ENCODE results near the gene PDE1C.

The PDE1C gene

GRCh38 chr7:31825576-31825975, 244.6 kb downstream of the PDE1C start:
- DNase-seq, result no peak

- DNase-seq, result no peak
Measured at GRCh38 chr7:31819031-31819430, 251.2 kb downstream of the PDE1C start.

- DNase-seq, result no peak
Measured at GRCh38 chr7:31816810-31817209, 253.4 kb downstream of the PDE1C start.

GRCh38 chr7:31815796-31816195, 254.4 kb downstream of the PDE1C start:
- no peak for DNase-seq

GRCh38 chr7:31814187-31814586, 256.0 kb downstream of the PDE1C start:
- DNase-seq, result no peak

- DNase-seq, result no peak
Measured at GRCh38 chr7:31811650-31812461, 258.4 kb downstream of the PDE1C start.

GRCh38 chr7:31805209-31805818, 264.9 kb downstream of the PDE1C start:
- DNase-seq, result no peak

GRCh38 chr7:31796375-31796774, 273.8 kb downstream of the PDE1C start:
- no peak for DNase-seq

- no peak for DNase-seq
Measured at GRCh38 chr7:31794851-31795344, 275.3 kb downstream of the PDE1C start.

- no peak for DNase-seq
Measured at GRCh38 chr7:31791881-31792280, 278.3 kb downstream of the PDE1C start.

- no peak for DNase-seq
Measured at GRCh38 chr7:31788883-31789680, 281.1 kb downstream of the PDE1C start.

GRCh38 chr7:31788445-31788844, 281.8 kb downstream of the PDE1C start:
- no peak for DNase-seq

- no peak for DNase-seq
Measured at GRCh38 chr7:31786326-31786725, 283.9 kb downstream of the PDE1C start.

GRCh38 chr7:31785101-31785500, 285.1 kb downstream of the PDE1C start:
- no peak for DNase-seq

GRCh38 chr7:31783221-31783620, 287.0 kb downstream of the PDE1C start:
- DNase-seq, result no peak

- DNase-seq, result peak; percentile 41
Measured at GRCh38 chr7:31782411-31782991, 287.7 kb downstream of the PDE1C start.

GRCh38 chr7:31778296-31778695, 291.9 kb downstream of the PDE1C start:
- no peak for DNase-seq

- no peak for DNase-seq
Measured at GRCh38 chr7:31776616-31777015, 293.6 kb downstream of the PDE1C start.

- DNase-seq, result peak; percentile 5
Measured at GRCh38 chr7:31775556-31775955, 294.7 kb downstream of the PDE1C start.

GRCh38 chr7:31772211-31772610, 298.0 kb downstream of the PDE1C start:
- no peak for DNase-seq

- no peak for DNase-seq
Measured at GRCh38 chr7:31767686-31768358, 302.4 kb downstream of the PDE1C start.

- no peak for DNase-seq
Measured at GRCh38 chr7:31764462-31764861, 305.7 kb downstream of the PDE1C start.

- no peak for DNase-seq
Measured at GRCh38 chr7:31763548-31763947, 306.7 kb downstream of the PDE1C start.
